TTC549 (cell line): ENCODE results near the gene LDLRAD3.

Source experiments
- FAIRE-seq: peaks from 2 replicates; lab custom pipeline; 2012; peaks lifted over from hg19 to GRCh38; lab: Jason Lieb, UNC

The LDLRAD3 gene

DNA sequence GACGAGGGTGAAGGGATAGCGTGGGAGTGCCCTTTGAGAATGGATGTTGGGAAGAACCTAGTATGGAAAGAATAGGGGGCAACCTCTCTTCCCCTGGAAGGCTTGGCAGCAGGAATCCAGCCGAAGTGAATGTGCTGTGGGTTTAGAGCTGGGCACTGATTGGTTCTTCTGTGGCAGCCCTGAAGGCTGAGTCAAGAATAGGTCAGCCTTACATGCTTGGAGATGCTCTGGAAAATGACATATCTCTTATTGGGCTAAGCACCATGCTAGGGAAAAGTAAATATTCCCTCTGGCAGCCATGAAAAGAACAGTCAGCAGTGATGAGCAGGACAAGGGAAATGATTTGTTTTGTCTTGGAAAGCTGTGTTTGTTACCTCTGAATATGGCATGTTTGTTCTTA, 195.9 kb downstream of the LDLRAD3 start:
- no peak for FAIRE-seq

DNA sequence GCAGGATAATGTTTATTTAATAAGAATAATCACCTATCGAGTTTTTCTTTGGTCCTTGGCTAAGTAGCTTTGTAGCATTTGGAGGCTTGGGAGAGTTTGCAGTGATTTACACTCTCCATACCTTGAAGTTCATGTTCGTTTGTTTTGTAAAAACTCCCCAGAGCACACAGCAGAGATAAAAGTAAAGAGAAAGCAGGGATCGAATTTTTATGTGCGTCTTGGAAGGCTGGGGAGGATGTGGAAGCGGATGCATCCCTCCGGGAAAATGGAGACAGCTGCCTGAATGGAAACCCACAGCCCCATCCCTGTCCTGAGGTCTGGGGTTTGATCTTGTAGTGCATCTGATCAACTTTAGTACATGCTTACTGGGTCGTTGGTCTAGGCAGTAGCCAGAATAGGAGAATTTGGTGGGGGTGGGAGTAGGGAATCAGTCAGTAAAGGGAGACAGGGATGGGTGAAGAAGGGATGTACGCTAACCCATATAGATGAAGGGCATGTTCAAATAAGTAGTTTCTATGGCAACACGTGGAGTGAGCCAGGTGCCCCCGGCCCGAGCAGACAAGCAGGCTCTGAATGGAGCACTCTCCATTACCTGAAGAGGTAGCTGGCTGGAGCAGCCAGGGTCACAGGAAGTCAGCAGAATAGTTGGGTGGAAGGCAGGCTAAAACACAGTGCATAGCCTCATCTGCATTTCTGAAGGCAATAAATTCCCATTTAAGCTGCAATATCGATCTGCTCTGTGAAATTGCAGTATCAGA, 197.5 kb downstream of the LDLRAD3 start:
- no peak for FAIRE-seq

DNA sequence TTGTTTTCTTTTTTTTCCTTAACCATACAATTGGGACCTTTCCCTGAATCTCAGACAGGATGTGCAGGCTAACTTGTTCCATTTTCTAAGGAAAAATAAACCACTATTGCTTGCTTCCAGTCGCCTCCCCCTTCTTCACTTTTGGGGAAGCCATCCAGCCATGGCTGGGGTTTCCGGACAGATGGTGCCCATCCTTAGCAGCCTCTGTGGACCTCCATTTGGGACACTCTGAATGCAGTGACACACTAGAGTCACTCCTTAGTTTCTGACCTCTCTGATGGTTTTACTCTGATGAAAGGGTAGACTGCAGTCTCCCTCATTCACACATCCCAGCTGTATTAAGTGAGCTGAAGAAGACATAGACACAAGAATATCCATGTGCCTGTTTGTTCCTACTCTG, 198.1 kb downstream of the LDLRAD3 start:
- FAIRE-seq = no peak

DNA sequence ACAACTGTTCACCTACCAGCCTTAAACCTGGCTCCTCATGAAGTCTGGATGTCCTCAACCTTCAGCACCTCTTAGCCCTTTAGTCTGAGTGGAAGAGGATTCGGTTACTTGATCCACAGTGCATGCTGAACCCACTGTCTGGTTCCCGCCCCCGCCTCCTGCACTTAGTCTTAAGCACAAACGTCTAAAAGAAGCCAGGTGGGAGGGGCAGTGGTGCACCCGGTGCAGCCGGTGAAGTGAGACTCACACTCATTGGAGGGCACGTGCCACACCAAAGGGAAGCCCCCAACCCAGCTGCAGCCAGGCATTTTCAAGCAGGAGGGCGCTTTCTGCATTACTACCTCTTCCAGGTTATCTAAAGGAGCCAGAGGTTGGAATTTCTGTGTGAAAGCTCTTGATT, 198.6 kb downstream of the LDLRAD3 start:
- no peak for FAIRE-seq

DNA sequence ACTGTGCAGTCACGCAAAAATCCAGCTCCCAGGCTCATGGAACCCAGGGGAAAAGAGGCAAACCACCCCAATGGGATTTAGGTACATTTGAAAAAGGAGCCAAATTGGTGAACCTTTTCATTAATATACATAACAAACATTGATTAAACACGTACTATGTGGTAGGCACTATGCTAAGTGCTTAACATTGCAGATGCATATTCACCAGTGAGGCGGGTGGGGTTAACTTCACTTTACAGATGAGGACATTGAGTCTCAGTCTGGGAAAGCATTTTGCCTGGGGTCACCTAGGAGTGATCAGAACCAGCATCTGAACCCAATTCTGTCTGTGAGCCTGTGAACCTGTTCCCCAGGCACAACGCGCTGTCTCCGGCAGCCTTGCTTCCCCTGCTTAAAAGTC, 199.0 kb downstream of the LDLRAD3 start:
- no peak for FAIRE-seq

DNA sequence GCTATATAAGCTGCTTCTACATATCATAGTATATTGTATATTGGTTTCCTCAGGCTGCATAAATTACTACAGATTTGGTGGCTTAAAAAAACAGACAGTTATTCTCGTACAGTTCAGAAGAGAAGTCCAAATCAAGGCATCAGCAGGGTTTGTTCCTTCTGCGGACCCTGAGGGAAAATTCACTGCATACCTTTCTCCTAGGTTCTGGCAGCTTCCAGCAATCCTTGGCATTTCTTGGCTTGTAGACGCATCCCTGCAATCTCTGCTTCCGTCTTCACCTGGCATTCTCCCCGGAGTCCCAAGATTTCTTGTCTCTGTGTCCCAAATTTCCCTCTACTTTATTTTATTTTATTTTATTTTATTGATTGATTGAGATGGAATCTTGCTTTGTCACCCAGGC, 202.6 kb downstream of the LDLRAD3 start:
- no peak for FAIRE-seq

DNA sequence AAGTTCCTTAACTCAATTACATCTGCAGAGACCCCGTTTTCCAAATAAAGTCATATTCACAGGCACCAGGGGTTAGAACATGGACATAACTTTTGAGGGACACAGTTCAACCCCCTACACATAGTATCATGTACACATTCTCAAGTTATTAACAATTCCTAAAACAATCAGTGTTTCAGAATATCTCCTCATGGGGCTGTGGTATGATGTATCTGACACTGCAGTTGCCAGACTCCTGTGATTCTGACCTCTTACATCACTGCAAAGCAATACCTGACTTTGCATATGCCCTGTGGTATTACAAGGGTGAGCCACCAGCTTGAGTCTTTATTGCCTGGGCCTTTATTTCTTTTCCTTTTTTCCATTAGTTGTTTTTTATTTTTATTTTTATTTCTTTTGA, 203.6 kb downstream of the LDLRAD3 start:
- FAIRE-seq = no peak

DNA sequence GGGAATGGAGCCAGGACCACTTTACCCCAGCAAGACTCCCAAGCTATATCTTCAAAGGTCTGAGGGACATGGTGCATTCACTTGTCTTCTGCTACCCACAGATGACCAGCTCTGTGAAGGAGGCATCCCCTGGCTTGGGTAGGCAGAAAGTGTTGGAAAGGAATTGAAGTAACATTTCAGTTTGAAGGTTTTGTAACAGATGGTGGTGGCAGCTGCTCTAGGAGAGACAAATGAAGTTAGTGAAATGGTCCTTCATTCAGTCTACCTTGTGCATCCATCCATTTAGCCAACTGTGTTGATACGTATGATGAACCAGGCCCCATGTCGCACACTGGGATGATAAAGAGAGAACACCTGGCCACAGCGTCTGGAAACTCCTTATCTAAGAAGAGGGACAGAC, 204.8 kb downstream of the LDLRAD3 start:
- FAIRE-seq = no peak

DNA sequence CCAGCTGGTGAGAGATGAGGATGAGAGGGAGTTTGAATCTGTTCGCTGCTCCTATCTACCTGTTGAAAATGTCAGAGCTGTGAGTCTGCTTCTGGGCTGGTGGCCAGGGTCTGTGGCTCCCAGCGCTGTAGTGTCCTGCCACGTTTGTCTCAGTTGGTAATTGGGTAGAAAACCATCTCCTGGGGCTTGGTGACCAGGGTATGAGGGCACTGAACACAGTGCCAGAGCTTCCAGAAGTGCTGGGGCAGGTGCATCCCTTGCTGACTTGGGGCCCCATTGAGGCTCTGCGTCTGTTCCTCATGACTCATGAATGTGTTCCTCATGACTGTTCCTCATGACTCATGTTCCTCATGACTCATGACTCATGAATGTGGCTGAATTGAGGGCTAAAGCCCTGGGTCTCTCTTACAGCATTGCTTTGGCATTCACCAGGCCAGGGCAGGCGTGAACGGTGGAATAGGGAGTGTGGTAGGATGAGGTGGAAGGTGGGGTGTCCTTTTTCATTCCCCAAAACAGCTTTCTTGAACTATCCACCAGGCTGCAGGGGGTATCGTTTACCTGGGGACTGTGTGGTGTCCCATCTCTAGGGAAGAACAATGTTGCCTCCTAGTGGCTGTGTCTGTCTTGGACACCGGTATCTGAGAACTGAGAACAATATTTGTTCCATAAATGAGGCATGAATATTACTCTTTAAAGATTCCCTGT, 205.8 kb downstream of the LDLRAD3 start:
- peak; percentile 53 for FAIRE-seq

DNA sequence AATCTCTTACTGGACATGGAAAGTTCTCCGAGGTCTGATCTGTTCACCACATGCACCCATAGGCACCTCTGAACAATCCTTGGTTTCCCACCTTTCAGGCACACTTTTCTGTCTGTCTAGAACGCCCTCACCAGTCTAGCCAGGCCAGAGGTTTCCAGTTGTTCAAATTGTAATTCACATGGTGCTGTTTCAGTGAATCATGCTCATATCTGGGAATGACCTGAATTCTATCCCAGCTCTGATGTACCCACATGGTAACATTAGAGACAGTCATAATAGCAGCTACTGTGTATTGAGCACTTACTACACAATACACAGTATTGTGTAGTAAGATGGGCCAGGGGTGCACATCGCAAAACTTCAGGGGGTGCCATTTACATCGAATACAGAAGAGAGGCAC, 207.1 kb downstream of the LDLRAD3 start:
- FAIRE-seq = no peak

DNA sequence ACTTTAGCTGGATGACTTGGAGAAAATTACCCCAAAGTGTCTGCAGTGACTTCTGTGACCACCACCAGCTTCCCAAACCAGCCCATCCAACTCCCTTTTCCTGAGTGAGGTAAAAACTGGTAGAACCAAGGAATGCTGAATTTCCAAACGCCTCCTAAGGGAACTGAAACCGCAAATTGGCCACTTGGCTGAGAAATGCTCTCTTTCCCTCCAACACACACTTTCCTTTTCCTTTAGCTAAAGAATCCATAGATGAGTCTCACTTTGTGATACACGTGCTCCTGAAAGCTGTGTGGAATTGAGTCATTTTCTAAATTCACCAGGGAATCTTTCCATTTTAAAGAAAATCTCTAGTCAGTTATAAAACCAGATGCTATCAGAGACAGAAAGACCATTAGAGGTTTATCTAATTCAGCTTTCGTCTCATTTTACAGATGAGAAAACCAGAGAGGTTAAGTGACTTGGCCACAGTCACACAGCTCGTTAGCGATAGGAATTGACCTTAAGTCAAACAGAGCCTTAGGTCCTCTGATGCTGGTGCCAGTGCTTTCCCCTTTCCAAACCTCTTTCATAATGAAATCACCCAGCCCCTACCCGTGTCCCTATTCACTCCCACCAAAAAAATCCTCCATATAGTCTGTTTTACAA, 208.2 kb downstream of the LDLRAD3 start:
- no peak for FAIRE-seq

DNA sequence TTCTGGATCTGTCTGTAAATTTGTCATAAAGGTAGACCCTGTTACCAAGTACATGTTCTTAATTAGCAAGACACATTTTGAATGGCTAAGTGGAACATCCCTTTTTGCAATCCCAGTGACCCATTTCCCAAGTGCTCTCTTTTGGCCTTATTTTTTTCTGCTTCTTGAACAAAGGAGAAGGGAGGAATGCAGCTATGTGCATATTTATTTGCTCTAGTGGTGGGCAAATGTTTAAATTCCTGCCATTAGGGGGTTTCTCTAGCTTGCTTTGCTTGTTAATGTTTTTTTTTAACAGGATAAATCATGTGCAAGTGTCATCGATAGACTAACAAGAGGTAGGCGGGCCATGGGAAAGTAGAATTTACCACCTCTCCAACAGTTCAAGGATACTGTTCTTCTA, 209.7 kb downstream of the LDLRAD3 start:
- FAIRE-seq = no peak

DNA sequence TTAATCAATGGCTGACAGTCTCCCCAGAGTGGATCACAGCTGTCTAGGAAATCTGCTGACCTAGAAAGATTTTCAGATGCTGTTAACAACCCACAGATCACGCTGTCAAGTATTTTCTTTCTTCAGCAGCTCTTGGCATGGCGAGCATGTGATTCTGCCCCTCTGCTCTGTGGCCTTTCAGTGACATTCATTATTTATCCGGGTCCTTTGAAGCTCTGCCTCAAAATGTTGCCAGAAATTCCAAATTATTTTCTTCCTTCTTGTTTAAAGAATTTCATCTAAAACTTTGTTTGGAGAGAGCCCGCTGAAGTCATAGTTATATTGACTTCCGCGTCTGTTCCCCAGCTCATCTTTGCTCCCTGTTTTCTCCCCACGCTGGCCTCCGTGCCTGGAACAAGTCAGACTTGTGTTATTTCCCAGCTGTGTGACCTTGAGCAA, 211.3 kb downstream of the LDLRAD3 start:
- FAIRE-seq = no peak

DNA sequence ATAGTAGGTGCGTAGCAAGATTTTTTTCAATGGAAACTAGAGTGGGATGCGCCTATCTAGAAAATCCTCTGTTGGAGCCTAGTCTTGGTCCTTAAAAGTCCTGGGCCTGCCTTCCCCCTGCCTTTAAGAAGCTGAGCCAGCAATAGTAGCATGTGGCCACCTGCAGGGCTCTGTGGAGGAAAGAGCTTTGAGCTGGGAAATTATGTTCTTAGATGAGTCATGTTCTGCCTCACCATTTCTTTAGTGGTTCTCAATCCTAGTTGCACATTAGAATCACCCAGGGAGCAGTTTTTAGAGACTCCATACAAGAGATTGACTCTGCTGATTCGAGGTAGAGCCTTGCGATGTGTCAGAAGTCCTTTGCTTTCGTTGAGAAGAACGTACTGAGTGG, 211.9 kb downstream of the LDLRAD3 start:
- FAIRE-seq = no peak

DNA sequence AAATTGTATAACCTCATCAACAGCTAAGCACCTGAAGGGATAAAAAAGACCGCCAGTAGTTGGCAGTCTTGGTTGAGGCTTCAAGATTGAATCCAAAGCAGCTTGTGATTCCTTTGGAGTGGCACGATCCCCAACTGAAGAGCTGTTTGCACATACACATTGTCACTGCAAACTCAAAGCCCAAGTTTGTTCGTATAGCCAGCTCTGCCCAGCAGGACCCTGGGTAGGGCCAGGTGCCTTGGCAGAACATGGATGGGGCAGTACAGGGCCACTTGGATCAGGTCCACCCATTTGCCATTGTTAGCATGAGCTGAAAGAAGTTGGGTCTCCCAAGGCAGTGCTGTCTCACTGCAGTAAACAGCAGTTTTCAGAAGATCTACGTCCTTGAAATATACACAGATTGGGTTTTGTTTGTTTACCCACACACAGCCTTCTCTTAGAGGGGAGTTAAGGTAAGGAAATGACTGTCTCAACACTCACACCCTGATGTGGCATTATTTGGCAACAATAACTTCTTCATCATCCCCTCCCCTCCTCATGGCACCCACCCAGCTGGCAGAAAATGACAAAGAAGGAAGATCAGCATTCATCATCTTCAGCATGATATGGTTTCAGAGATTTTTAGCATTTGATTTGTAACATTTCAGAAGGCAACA, 212.4 kb downstream of the LDLRAD3 start:
- no peak for FAIRE-seq

DNA sequence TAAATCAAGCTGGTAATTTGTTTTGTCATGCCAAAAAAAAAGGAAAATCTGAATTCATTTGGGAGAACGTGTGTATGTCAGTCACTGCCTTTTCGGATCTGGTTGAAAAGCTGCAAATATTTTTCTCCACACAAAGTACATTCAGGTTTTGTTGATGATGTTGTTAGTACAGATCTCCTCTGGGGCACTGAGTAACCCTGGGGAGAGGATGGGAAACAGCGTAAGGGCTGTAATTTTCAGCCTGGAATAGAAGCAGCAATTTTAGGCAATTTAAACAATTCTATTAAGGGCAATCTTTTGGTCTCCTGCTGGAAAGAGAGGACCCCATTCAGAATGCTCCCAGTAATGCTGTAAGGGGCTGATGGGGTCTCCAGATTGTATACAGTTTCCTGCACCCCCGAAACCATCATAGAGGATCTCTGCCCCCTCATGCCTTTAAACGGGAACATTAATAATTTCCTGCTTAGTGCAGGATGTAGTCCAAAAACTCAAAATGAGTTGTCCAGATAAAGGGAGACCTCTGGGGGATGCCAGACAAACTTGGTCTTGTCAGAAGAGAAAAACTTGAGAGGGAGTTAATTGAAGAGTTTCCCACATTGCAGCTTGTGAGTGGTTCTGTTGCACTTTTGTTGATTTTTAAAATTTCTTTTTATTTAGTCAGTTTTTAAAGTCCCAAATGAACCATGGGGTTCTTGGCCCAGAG, 213.1 kb downstream of the LDLRAD3 start:
- no peak for FAIRE-seq

DNA sequence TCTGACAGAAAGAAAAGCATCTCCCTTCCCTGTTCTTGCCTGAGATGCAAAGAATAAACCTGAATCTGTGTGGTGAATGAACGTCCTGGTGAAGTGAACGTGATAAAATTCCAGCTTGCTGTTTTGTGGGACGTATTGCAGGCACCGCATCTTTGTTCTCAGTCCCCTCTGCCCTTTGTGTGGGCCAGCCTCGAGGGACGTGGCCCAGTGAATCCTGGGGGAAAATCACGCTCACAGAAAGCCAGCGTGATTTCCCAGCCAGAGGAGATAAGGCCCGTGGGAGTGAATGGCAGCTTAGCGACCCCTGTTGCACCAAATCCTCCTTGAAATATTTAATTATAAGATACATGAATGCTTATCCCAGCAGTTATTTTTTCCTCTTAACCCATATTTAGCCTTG, 216.2 kb downstream of the LDLRAD3 start:
- no peak for FAIRE-seq

DNA sequence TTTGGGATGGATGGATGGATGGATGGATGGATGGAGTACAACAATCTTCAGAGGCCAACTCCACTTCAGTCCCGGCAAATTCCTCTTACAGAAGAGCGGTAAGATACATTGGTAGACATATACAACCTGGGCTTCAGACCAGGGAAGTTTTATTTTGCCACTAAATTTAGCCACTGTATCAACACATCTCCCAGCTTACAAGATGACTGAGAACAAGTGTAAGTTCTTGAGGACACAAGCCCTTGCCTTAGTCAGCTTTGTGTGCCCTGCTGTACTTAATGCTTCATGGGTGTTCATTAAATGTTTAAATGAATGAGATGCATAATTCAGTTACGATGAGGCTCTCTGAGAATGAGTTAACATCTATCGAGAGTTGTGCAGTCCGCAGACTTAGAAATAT, 217.7 kb downstream of the LDLRAD3 start:
- no peak for FAIRE-seq

DNA sequence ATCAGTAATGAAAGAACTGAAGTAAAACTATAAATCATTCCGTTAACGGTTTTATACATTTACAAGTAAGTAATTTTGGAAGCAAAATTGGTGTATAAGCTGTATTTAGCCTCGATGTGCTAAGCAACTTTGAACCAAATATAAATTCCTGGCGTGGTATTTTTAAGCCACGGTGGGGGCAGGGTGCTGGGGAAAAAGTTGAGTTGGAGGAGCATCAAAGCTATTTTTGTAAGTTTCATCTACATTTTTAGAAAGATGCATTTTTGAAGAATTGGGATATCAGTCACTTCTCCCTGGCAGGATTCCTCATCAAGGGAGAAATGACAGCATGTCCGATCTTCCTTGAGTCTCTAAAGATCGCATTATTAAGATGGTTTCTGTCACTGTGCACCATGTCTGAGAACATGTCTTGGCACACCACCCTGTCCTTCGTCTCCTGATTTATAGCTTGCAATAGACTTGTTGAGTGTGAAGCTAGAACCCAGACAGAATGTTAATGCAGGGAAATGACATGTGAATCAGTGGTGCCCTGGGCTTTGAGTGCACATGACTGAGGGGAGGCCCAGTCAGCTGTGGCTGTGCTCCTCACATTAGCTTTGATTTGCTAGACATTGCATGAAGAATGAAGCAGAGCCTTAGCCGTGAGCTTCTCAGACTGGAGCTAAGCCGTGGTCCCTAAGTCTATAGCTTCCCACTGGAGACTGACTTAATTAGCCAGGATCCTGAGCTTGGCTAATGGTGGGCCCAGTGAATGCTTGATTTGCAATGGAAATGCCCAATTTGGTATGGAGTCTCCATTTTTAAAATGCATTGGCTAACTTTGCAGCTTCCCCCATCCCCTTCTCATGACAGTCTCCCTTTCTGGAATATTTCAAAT, 218.4 kb downstream of the LDLRAD3 start:
- no peak for FAIRE-seq

DNA sequence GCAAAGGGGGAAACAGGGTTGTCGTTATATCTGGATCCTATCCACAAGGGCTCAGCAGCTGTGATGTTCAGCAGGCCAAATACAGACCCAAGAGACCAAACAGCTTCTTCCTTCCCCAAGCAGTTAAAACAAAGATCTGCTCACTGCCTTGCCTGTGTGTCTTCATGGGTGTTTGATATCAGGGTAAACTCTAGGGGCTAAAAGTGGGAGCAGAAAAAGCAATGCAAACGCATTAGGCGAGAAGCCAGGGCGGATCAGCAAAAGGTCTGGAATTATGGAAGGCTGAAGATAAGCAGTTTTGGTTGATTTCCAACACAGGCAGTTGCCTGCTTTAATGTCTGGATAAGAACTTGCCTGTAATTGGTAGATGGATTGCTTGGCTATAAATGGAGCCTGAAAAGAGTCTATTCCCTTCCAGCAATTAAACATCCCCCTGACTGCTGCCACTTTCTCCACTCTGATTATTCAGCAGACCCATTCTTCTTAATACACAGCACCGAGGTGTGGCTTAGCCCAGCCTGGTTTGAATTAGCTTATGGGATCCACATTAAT, 219.1 kb downstream of the LDLRAD3 start:
- FAIRE-seq = no peak
